K562 (cell line): ENCODE results near the gene PHF24. TPM values are rescaled to one million over a fixed set of nuclear protein-coding genes. Genes with fewer than 3 reads are reported as not detected.

Experiments used
- CBFA2T2 ChIP-seq: fragments of 450-650 bp; conservative IDR thresholded peaks from 2 replicates; pipeline ENCODE4 v1.6.1; 2017; ENCODE audit warnings: mild to moderate bottlenecking
- DIDO1 ChIP-seq: fragments of 450-650 bp; IDR thresholded peaks from 2 replicates; pipeline ENCODE4 v1.6.1; 2016; ENCODE audit warnings: low read depth, missing biosample characterization, missing genetic modification characterization
- EP300 ChIP-seq: IDR thresholded peaks from 2 replicates; pipeline ENCODE4 v1.6.1; 2012; ENCODE audit warnings: low read length, improper control_type of control experiment
- FOXK2 ChIP-seq, 2 experiments: fragments of 450-650 bp; IDR thresholded peaks in 1 of 2; conservative IDR thresholded peaks in 1 of 2; 2 replicates each; pipeline ENCODE4 v1.6.1; 2016; ENCODE audit warnings: low read depth in 2 of 2, mild to moderate bottlenecking in 1 of 2
- GTF2F1 ChIP-seq: IDR thresholded peaks from 2 replicates; pipeline ENCODE4 v1.6.1; 2011; ENCODE audit warnings: low read depth, low read length, improper control_type of control experiment
- IRF2 ChIP-seq: sonication (generic); formaldehyde crosslinking; IDR thresholded peaks from 2 replicates; pipeline ENCODE4 v1.8.1; 2022; ENCODE audit warnings: mild to moderate bottlenecking, missing genetic modification reagents
- JUND ChIP-seq, 2 experiments: IDR thresholded peaks; 2 replicates in 1 of 2; 3 replicates in 1 of 2; pipeline ENCODE4 v1.6.1; 2011; ENCODE audit warnings: borderline replicate concordance in 2 of 2, low read depth in 2 of 2, low read length in 2 of 2, improper control_type of control experiment in 1 of 2, missing biosample characterization in 1 of 2, missing genetic modification characterization in 1 of 2, missing genetic modification reagents in 1 of 2
- KDM1A ChIP-seq, 2 experiments: fragments of 450-650 bp; IDR thresholded peaks; 2 replicates each; pipeline ENCODE4 v1.6.1; 2016; ENCODE audit warnings: mild to moderate bottlenecking in 2 of 2
- KLF10 ChIP-seq: fragments of 250-450 bp; sonication (Bioruptor Pico); IDR thresholded peaks from 2 replicates; pipeline ENCODE4 v1.6.1; 2021; ENCODE audit warnings: matching md5 sums
- LEF1 ChIP-seq: fragments of 450-650 bp; IDR thresholded peaks from 2 replicates; pipeline ENCODE4 v1.6.1; 2016; ENCODE audit warnings: mild to moderate bottlenecking
- MCM5 ChIP-seq: fragments of 450-650 bp; IDR thresholded peaks from 2 replicates; pipeline ENCODE4 v1.6.1; 2016; ENCODE audit warnings: low read depth
- NCOR1 ChIP-seq: fragments of 450-650 bp; IDR thresholded peaks from 2 replicates; pipeline ENCODE4 v1.6.1; 2016; ENCODE audit warnings: mild to moderate bottlenecking, moderate library complexity
- OTX1 ChIP-seq: fragments of 450-650 bp; formaldehyde crosslinking; IDR thresholded peaks from 2 replicates; pipeline ENCODE4 v1.4.0; 2022; ENCODE audit warnings: mild to moderate bottlenecking
- SMAD3 ChIP-seq: fragments of 450-650 bp; formaldehyde crosslinking; conservative IDR thresholded peaks from 2 replicates; pipeline ENCODE4 v1.4.0; 2020; ENCODE audit warnings: mild to moderate bottlenecking
- SRSF1 ChIP-seq: fragments of 200-400 bp; formaldehyde crosslinking; IDR thresholded peaks from 2 replicates; pipeline ENCODE4 v1.6.1; 2017; ENCODE audit warnings: mild to moderate bottlenecking, low read depth, low read length, moderate library complexity
- TBL1XR1 ChIP-seq, 2 experiments: IDR thresholded peaks; 2 replicates each; pipeline ENCODE4 v1.6.1; 2012; ENCODE audit warnings: improper control_type of control experiment in 2 of 2, low read length in 2 of 2, mild to moderate bottlenecking in 1 of 2
- TCF3 ChIP-seq: sonication (generic); formaldehyde crosslinking; IDR thresholded peaks from 2 replicates; pipeline ENCODE4 v1.4.0; 2020; ENCODE audit warnings: mild to moderate bottlenecking, missing genetic modification reagents
- ZBTB26 ChIP-seq: fragments of 450-650 bp; formaldehyde crosslinking; IDR thresholded peaks from 2 replicates; pipeline ENCODE4 v1.4.0; 2022; ENCODE audit warnings: missing genetic modification characterization
- ZBTB43 ChIP-seq: sonication (generic); formaldehyde crosslinking; IDR thresholded peaks from 2 replicates; pipeline ENCODE4 v1.8.0; 2023; ENCODE audit warnings: mild to moderate bottlenecking, missing genetic modification reagents
- ZBTB7A ChIP-seq: IDR thresholded peaks from 2 replicates; pipeline ENCODE4 v1.6.1; 2011; ENCODE audit warnings: low read depth, mild to moderate bottlenecking, low read length, moderate library complexity, borderline replicate concordance; ENCODE audit not compliant: control insufficient read depth
- ZNF146 ChIP-seq: IDR thresholded peaks from one replicate; pipeline ENCODE4 v1.6.1; 2018; ENCODE audit warnings: missing compliant biosample characterization; ENCODE audit not compliant: unreplicated experiment
- ZNF655 ChIP-seq: fragments of 250-450 bp; sonication (Bioruptor Pico); IDR thresholded peaks from 2 replicates; pipeline ENCODE4 v1.5.0; 2021
- ZNF77 ChIP-seq: fragments of 250-450 bp; sonication (Bioruptor Pico); IDR thresholded peaks from 2 replicates; pipeline ENCODE4 v1.5.0; 2020
- polyA plus RNA-seq, 8 experiments: library from polyadenylated mRNA; depleted of rRNA in 4 of 8; stranded (reverse) in 5 of 8; unstranded in 3 of 8; fragments of >200 nt; fragmentation: Nextera tagmentation in 2 of 8; fragmentation: Illumina TruSeq in 1 of 8; extraction: Ambion mirVana in 2 of 8; extraction: Trizol in 1 of 8; gene quantifications; 2 replicates each; pipeline versions ENCODE4 v1.2.1 to v1.2.3, GENCODE V29; 2011 to 2014; ENCODE audit warnings: inconsistent platforms in 1 of 8, missing spikeins in 1 of 8
- total RNA-seq, 7 experiments: library from RNA; depleted of rRNA in 6 of 7; stranded (reverse); fragments of >200 nt in 6 of 7; fragmentation: Illumina TruSeq in 2 of 7; extraction: Trizol in 2 of 7; gene quantifications; 2 replicates each; pipeline versions ENCODE4 v1.2.1 to v1.2.3, GENCODE V29; 2011 to 2021; ENCODE audit warnings: low replicate concordance in 1 of 7

PHF24 gene
- total and polyA plus RNA-seq, 9 of the 15 experiments (the other 6 are each of a cell fraction or from before 2014, with no cell fraction given): 0.01 TPM; not detected in 7

GRCh38 chr9:34995670-34996060 is 37.6 kb downstream of the PHF24 start (continued):
- TF ChIP-seq ZNF146 (CRISPR knock-in tag) (no peak), LEF1 (0 out of 2 replicates have a peak, but pooled peaks have one; percentile 39), NCOR1 (peak; percentile 52; the same call in 1 of the 2 replicates), ZNF77 (CRISPR knock-in tag) (no peak), OTX1 (no peak), ZBTB7A (0 out of 2 replicates have a peak, but pooled peaks have one; percentile 23), MCM5 (no peak), JUND (IDR thresholded peaks at IDR 0.05; ENCODE audit: borderline replicate concordance, low read depth, low read length) (peak; percentile 45; the same call in 1 of the 2 replicates), JUND (tag; IDR thresholded peaks at IDR 0.05; ENCODE audit: borderline replicate concordance, low read depth, low read length) (peak; percentile 26; the same call in 1 of the 3 replicates), IRF2 (CRISPR knock-in tag) (no peak), KDM1A (IDR thresholded peaks at IDR 0.05) (peak; percentile 84 to 86), FOXK2 (conservative IDR thresholded peaks at IDR 0.05 in 1 of 2, IDR thresholded peaks at IDR 0.05 in 1 of 2; ENCODE audit: low read depth in 2 of 2) (no peak), ZNF655 (CRISPR knock-in tag) (no peak), KLF10 (CRISPR knock-in tag) (no peak), GTF2F1 (no peak), ZBTB26 (CRISPR knock-in tag) (no peak), TCF3 (CRISPR knock-in tag) (peak; percentile 61), ZBTB43 (CRISPR knock-in tag) (no peak), DIDO1 (tag) (no peak), EP300 (peak; percentile 69; the same call in 1 of the 2 replicates), SMAD3 (CRISPR knock-in tag) (no peak), TBL1XR1 (IDR thresholded peaks at IDR 0.05; ENCODE audit: low read length in 2 of 2) (peak in 1 of 2 experiments; percentile 55; a peak in 1 of 4 replicates), CBFA2T2 (peak; percentile 47), SRSF1 (no peak)
